Mucosa of descending colon (tissue), 3 donors: ENCODE data around the gene CABLES2. TPM values are rescaled to one million over a fixed set of nuclear protein-coding genes. Genes with fewer than 3 reads are reported as not detected.
"Not testable (repeated sequence)": the region's sequence is repeated elsewhere in the genome, so short reads cannot be mapped to it uniquely, and the experiment has no call there.

Source experiments
- ATAC-seq: fragments of 200-7000 bp; cut with Tn5 transposase; one replicate; pipeline ENCODE4 v1.9.1; 2020; ENCODE audit warnings: mild to moderate bottlenecking, moderate library complexity
- DNase-seq, 3 donors: peaks; one replicate each; pipeline ENCODE4 v3.0.0-alpha.2; 2020
- H3K36me3 ChIP-seq: fragments of 200-600 bp; one replicate; pipeline ENCODE4 v1.8.0; 2021; ENCODE audit warnings: low read depth, mild to moderate bottlenecking
- H3K4me1 ChIP-seq: fragments of 200-600 bp; one replicate; pipeline ENCODE4 v1.8.0; 2021; ENCODE audit warnings: low read depth, mild to moderate bottlenecking
- H3K4me3 ChIP-seq: fragments of 200-600 bp; one replicate; pipeline ENCODE4 v1.8.0; 2021; ENCODE audit warnings: mild to moderate bottlenecking
- H3K9me3 ChIP-seq: fragments of 200-600 bp; one replicate; pipeline ENCODE4 v1.8.0; 2021; ENCODE audit warnings: mild to moderate bottlenecking
- CTCF ChIP-seq: fragments of 200-600 bp; IDR thresholded peaks from one replicate; pipeline ENCODE4 v1.8.0; 2022; ENCODE audit warnings: antibody characterized with exemption, mild to moderate bottlenecking
- intact Hi-C, 2 donors: fragments of 100-400 bp; cut with DNase I in 1 of 2; cut with micrococcal nuclease in 1 of 2; formaldehyde crosslinking; loops; one replicate each; pipeline versions ENCODE4 v1.11.0 to v1.11.1; 2022; cut with DNase I, micrococcal nuclease
- total RNA-seq, 3 donors: library from RNA; stranded (reverse); fragmentation: NEBNext Ultra II Directional in 2 of 3; extraction: Animal tissue kit (Norgen Biotek cat#: 25700) in 2 of 3; gene quantifications; one replicate each; pipeline versions ENCODE4 v1.2.1 to v1.2.4, GENCODE V29; 2021 to 2023
- donor health status: DM: no; HTN: no; CAD: no; lungs with moderate emphysema.
- donor health status: DM: no; HTN: no; CAD: no.
- donor health status: DM: no; HTN: yes; CAD: no.

CABLES2 gene
- total RNA-seq, 3 donors from 2014 or later, result 5.4 to 9.3 (median 6.6) TPM

DNA sequence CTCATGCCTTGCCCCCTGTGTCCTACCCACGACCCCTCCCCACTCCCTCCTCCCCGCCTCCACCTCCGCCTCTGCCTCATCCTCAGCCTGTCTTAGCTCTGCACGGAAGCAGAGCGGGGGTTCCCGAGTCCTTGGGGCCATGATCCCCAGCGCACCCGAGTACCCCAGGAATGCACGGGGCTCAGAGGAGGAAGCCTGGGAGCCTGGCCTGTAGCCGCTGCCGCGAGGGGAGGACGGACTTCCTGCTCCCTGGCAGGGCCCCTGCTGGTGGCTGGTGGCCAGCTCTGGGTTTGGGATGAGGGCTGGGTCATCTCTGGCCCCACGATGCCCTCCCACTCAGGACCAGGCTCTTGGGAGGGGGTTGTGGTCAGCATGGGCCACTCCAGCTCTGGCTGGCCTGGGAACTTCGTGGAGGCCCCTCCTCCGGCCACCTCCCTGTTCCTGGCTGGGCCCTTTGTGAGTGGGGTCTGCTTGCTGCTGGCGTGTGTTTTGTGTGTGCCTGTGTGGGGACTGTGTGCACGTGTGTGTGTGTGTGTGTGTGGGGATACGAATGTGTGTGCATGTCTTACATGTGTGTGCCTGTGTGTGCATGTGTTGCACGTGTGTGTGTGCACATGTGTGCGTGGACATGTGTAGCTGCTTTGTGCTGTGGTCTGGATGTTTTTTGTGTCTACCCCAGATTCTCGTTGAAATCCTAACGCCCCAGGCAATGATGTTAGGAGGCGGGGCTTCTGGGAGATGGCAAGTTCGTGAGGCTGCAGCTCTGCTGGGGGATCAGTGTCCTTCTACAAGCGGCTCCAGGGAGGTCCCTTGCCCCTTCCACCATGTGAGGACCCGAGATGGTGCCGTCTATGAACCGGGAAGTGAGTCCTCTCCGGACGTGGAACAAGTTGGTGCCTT, 21.6 kb upstream of the CABLES2 start:
- Histone ChIP-seq H3K36me3 (no peaks in the 10 kb centered on the region), H3K9me3 (no peaks in the 10 kb centered on the region), H3K4me1 (peaks cover 32% of the 10 kb centered on the region), H3K4me3 (no peak overlapping the region)
- TF ChIP-seq CTCF, result no peak
- DNase-seq (peak in 1 of 3 donors; percentile 58), ATAC-seq (peak; percentile 6)
- intact Hi-C loops, result no loop called here

DNA sequence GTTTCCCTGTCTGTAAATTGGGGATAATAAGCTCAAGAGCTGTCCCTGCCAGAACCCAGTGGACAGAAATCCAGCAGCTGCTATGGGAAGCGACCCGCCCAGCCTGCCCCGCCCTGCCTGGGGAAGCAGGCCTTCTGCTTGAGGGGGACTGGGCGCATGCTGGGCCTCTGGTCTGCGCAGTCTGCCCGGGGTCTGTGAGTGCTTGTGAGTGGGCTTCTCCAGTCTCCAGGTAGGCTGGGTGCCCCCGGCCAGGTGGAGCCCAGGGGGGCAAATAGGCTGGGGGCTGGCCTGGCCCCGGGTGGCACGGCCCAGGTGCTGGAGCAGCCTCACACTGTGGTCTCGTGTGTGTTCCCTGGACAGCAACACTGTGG, 20.9 kb upstream of the CABLES2 start:
- H3K9me3 ChIP-seq, result no peaks in the 10 kb centered on the region
- TF ChIP-seq CTCF, result no peak
- DNase-seq (peak in 2 of 3 donors; percentile 63 to 73), ATAC-seq (peak; percentile 65)
- intact Hi-C loops, result no loop called here
- no peaks in the 10 kb centered on the region for H3K36me3 ChIP-seq
- peaks cover 28% of the 10 kb centered on the region for H3K4me1 ChIP-seq
- no peak overlapping the region for H3K4me3 ChIP-seq

DNA sequence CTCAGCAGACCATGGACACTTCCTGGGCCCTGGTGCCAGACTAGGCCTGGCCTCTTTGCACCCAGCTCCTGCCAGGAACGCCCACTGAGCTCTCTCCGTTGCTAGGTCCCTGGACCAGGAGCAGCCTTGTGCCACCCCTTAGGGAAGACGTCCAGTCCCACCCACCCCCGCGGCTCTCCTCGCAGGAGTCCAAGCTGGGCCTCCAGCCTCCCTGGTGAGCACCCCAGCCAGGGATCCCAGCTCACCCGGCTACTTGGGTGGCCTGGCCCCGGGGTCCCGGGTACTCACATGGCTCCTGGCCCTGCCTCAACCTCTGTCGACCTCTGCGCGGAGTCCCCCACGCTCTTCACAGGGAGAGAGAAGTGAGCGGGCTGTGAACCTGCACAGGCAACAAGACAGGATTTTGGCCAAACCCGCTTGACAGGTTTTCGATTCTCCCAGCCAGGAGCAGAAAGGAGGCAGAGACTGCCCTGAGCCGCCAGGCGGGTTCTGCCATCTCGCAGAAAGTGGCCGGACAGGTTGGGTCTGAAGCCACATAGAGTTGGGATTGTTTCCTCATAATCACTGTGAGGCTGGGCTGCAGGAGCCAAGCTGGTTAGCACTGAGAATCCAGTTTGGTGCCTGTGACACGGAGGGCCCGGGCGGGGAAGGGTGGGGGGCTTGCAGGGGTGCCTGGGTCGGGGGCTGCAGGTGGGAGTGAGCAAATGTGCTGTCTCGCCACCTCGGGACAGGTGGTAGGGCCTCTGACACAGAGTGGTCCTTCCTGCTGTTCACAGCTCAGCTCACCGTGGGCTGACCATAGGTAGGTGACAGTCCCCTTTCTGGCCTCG, 20.3 kb upstream of the CABLES2 start, which contains the start of gene RBBP8NL:
Gene RBBP8NL (minus strand): TSS at position 368 of the 830 bp plus-strand sequence. CDS start 7,892 bp downstream, outside the sequence.
- Histone ChIP-seq H3K4me3 (no peak within 1 kb of the TSS), H3K36me3 (no peaks in the 10 kb centered on the region), H3K9me3 (no peaks in the 10 kb centered on the region), H3K4me1 (peaks cover 28% of the 10 kb centered on the region)
- peak; percentile 88 for ATAC-seq
- intact Hi-C loops, result no loop called here
- TF ChIP-seq CTCF, result no peak
- DNase-seq, result peak; percentile 88 to 94 (median 92)

DNA sequence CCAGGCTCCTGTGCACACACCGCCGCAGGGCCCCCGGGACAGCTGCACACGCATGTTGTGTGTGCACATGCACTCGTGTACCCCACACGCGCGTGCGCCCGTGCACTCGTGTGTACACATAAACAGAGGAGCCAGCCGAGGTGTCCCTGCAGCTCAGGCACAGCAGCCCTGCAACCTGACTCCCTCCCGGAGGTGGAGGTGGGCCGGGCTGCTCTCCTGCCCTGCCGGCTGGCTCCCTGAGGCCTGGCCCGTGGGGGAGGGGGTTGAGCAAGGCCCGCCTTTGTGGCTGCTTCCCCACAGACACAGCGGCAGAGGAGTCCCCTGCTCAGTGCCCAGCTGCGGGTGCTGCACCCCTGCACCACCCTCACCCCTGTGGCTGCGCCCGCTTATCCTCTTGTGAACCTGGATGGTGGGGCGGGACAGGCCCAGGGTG, 19.6 kb upstream of the CABLES2 start:
- H3K9me3 ChIP-seq, result no peaks in the 10 kb centered on the region
- peak; percentile 41 for ATAC-seq
- no peak for TF ChIP-seq CTCF
- no peaks in the 10 kb centered on the region for H3K36me3 ChIP-seq
- intact Hi-C loops, result no loop called here
- peak in 2 of 3 donors; percentile 42 to 68 for DNase-seq
- H3K4me3 ChIP-seq, result no peak overlapping the region
- H3K4me1 ChIP-seq, result peaks cover 28% of the 10 kb centered on the region

DNA sequence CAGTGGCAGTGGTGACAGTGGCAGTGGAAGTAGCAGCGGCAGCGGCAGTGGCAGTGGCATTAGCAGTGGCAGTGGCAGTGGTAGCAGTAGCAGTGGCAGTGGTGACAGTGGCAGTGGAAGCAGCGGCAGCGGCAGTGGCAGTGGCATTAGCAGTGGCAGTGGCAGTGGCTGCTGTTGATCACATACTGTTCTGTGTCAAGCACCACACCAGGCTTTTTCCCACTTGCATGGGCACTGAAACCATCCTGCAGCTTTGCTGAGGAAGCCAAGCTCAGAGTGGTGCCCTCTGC, 18.9 kb upstream of the CABLES2 start:
- H3K9me3 ChIP-seq, DNase-seq, H3K4me3 ChIP-seq, H3K36me3 ChIP-seq, intact Hi-C loops, ATAC-seq: not testable (repeated sequence)
- peaks cover 25% of the 10 kb centered on the region for H3K4me1 ChIP-seq
